22Rv1 (cell line): Measurements from ENCODE around the gene PRDM16.

Experiments used
- CTCF ChIP-seq: fragments of 450-650 bp; IDR thresholded peaks from 2 replicates; pipeline ENCODE4 v1.5.1; 2017; ENCODE audit warnings: mild to moderate bottlenecking
- ZFX ChIP-seq: fragments of 450-650 bp; IDR thresholded peaks from 2 replicates; pipeline ENCODE4 v1.6.1; 2017; ENCODE audit warnings: antibody characterized with exemption, borderline replicate concordance

- TF ChIP-seq CTCF (no peak), ZFX (no peak)
Measured at GRCh38 chr1:3195966-3196515, 127.0 kb downstream of the PRDM16 start.
